Stimulated activated naive CD4-positive, alpha-beta T cell (primary cell): ENCODE data around the gene DAGLA.

ENCODE experiments used
- DNase-seq, 6 experiments: peaks; one replicate each; lab custom pipeline; 2025; lab: John Stamatoyannopoulos, UW

The DAGLA gene

GRCh38 chr11:61780581-61781162 lies 100.5 kb downstream of the DAGLA start:
- no peak for DNase-seq

GRCh38 chr11:61781585-61781984 lies 101.4 kb downstream of the DAGLA start:
- DNase-seq, result no peak

GRCh38 chr11:61782299-61782698 lies 102.1 kb downstream of the DAGLA start:
- DNase-seq, result no peak

GRCh38 chr11:61782841-61783240 lies 102.7 kb downstream of the DAGLA start:
- DNase-seq, result no peak

GRCh38 chr11:61783717-61784505 lies 103.7 kb downstream of the DAGLA start:
- DNase-seq, result no peak

GRCh38 chr11:61784506-61784805 lies 104.3 kb downstream of the DAGLA start:
- no peak for DNase-seq

- DNase-seq, result no peak
These were observed 105.7 kb downstream of the DAGLA start for GRCh38 chr11:61785837-61786402.

- DNase-seq, result no peak
These were observed 107.8 kb downstream of the DAGLA start for GRCh38 chr11:61787928-61788491.

GRCh38 chr11:61791737-61792309 lies 111.6 kb downstream of the DAGLA start:
- peak in 3 of 6 experiments; percentile 31 to 35 (median 33) for DNase-seq

- peak; percentile 72 to 97 (median 88) for DNase-seq
These were observed 112.3 kb downstream of the DAGLA start, which contains the start of the genes FEN1 and TMEM258 for GRCh38 chr11:61792310-61793082. TSS of gene FEN1 (plus strand) at chr11:61792911. CDS start at chr11:61795362, 2,451 bp downstream. TSS of gene TMEM258 (minus strand) at chr11:61792599. CDS start at chr11:61792558, 41 bp downstream.

GRCh38 chr11:61793083-61793828 lies 113.1 kb downstream of the DAGLA start:
- no peak for DNase-seq

- no peak for DNase-seq
These were observed 113.6 kb downstream of the DAGLA start for GRCh38 chr11:61793829-61794204.

GRCh38 chr11:61794579-61794978 lies 114.4 kb downstream of the DAGLA start:
- no peak for DNase-seq

GRCh38 chr11:61795459-61795858 lies 115.3 kb downstream of the DAGLA start:
- DNase-seq, result no peak

- no peak for DNase-seq
These were observed 115.8 kb downstream of the DAGLA start for GRCh38 chr11:61795876-61796526.
